22Rv1 (cell line): Measurements from ENCODE around the gene WDFY3.

Source experiments
- CTCF ChIP-seq: fragments of 450-650 bp; IDR thresholded peaks from 2 replicates; pipeline ENCODE4 v1.5.1; 2017; ENCODE audit warnings: mild to moderate bottlenecking
- ZFX ChIP-seq: fragments of 450-650 bp; IDR thresholded peaks from 2 replicates; pipeline ENCODE4 v1.6.1; 2017; ENCODE audit warnings: antibody characterized with exemption, borderline replicate concordance

GRCh38 chr4:84660606-84661005 lies 305.9 kb downstream of the WDFY3 start:
- TF ChIP-seq CTCF, result no peak
- no peak for TF ChIP-seq ZFX
